HepG2 (cell line): Measurements from ENCODE around the gene CACNA1D. TPM values are rescaled to one million over a fixed set of nuclear protein-coding genes. Genes with fewer than 3 reads are reported as not detected.

Experiments used
- ATAC-seq: fragments of 200-7000 bp; cut with Tn5 transposase; 3 replicates; pipeline ENCODE4 v1.9.1; 2020; ENCODE audit warnings: mild to moderate bottlenecking, moderate library complexity
- BruUV-seq: library from RNA; stranded (reverse); fragments of 400-500 nt; replicated peaks from 2 replicates; lab custom pipeline; 2021; lab: Mats Ljungman, UMichigan
- CTCF ChIA-PET: fragments of 300-600 bp; formaldehyde crosslinking; extraction: SDS; loops from one replicate; lab custom pipeline; 2021; ENCODE audit warnings: low total read pairs, inconsistent platforms, low intra/inter-chr PET ratio; lab: Yijun Ruan, JAX
- POLR2A ChIA-PET: fragments of 350-600 bp; sonication (Branson Sonifier 250); formaldehyde crosslinking; loops from one replicate; lab custom pipeline; 2020; ENCODE audit warnings: antibody characterized with exemption, inconsistent platforms; lab: Yijun Ruan, JAX
- DNase-seq: peaks from one replicate; pipeline ENCODE4 v3.0.0-alpha.2; 2015; ENCODE audit warnings: low spot score
- FAIRE-seq: peaks from 3 replicates; lab custom pipeline; 2011; peaks lifted over from hg19 to GRCh38; lab: Jason Lieb, UNC
- H2AFZ ChIP-seq: one replicate; pipeline ENCODE4 v1.6.1; 2011; ENCODE audit warnings: low read length, inconsistent platforms
- H3K27ac ChIP-seq: fragments of 300-600 bp; 3 replicates; pipeline ENCODE4 v1.8.0; 2011; ENCODE audit warnings: mixed run types, mild to moderate bottlenecking, mixed read lengths, low read length, inconsistent platforms; ENCODE audit not compliant: insufficient read depth; ENCODE audit errors: extremely low read length
- H3K27me3 ChIP-seq, 2 experiments: fragments of 200-600 bp in 1 of 2; 2 replicates in 1 of 2; 3 replicates in 1 of 2; pipeline versions ENCODE4 v1.6.0 to v1.8.0; 2011; ENCODE audit warnings: low read length in 2 of 2, mild to moderate bottlenecking in 2 of 2, moderate library complexity in 2 of 2, inconsistent platforms in 1 of 2; ENCODE audit not compliant: insufficient read depth in 2 of 2, control insufficient read depth in 1 of 2
- H3K36me3 ChIP-seq, 2 experiments: fragments of 200-600 bp in 1 of 2; replicated peaks in 1 of 2; 2 replicates in 1 of 2; 3 replicates in 1 of 2; pipeline versions ENCODE4 v1.5.1 to v1.8.0; 2011; ENCODE audit warnings: low read length in 2 of 2, inconsistent platforms in 1 of 2; ENCODE audit not compliant: insufficient read depth in 2 of 2, control insufficient read depth in 1 of 2
- H3K4me1 ChIP-seq: 2 replicates; pipeline ENCODE4 v1.5.1; 2012; ENCODE audit warnings: low read length, inconsistent platforms; ENCODE audit not compliant: insufficient read depth
- H3K4me2 ChIP-seq: 2 replicates; pipeline ENCODE4 v1.6.0; 2011; ENCODE audit warnings: low read depth, low read length, inconsistent platforms
- H3K4me3 ChIP-seq, 3 experiments: fragments of 200-600 bp in 1 of 3; sonication (generic), shearing (Covaris generic) in 1 of 3; replicated peaks in 1 of 3; 2 replicates each; pipeline ENCODE4 v1.5.1; 2011 to 2016; ENCODE audit warnings: low read length in 3 of 3, inconsistent platforms in 2 of 3, low read depth in 2 of 3, mild to moderate bottlenecking in 2 of 3, control low read depth in 1 of 3, mixed read lengths in 1 of 3; ENCODE audit not compliant: insufficient read depth in 1 of 3
- H3K79me2 ChIP-seq: one replicate; pipeline ENCODE4 v1.6.1; 2011; ENCODE audit warnings: low read length, inconsistent platforms; ENCODE audit not compliant: insufficient read depth
- H3K9ac ChIP-seq: 2 replicates; pipeline ENCODE4 v1.6.0; 2011; ENCODE audit warnings: mild to moderate bottlenecking, low read depth, low read length, inconsistent platforms; ENCODE audit not compliant: insufficient read depth
- H3K9me3 ChIP-seq: 2 replicates; pipeline ENCODE4 v1.5.1; 2012; ENCODE audit warnings: mild to moderate bottlenecking, low read length
- H4K20me1 ChIP-seq: 2 replicates; pipeline ENCODE4 v1.6.0; 2011; ENCODE audit warnings: inconsistent platforms, mild to moderate bottlenecking, low read length, moderate library complexity; ENCODE audit not compliant: insufficient read depth
- ARID3A ChIP-seq: IDR thresholded peaks from 2 replicates; pipeline ENCODE4 v1.6.1; 2012; ENCODE audit warnings: low read depth, low read length, improper control_type of control experiment
- ATM ChIP-seq: fragments of 450-650 bp; IDR thresholded peaks from 2 replicates; pipeline ENCODE4 v1.7.1; 2017; ENCODE audit warnings: mild to moderate bottlenecking, borderline replicate concordance
- CHD4 ChIP-seq: fragments of 200-600 bp; sonication (generic); IDR thresholded peaks from 2 replicates; pipeline ENCODE4 v1.7.0; 2017; ENCODE audit warnings: mild to moderate bottlenecking, low read length, borderline replicate concordance
- FOSL1 ChIP-seq: sonication (generic); formaldehyde crosslinking; IDR thresholded peaks from 2 replicates; pipeline ENCODE4 v1.9.0; 2021; ENCODE audit warnings: missing genetic modification reagents, borderline replicate concordance
- KLF16 ChIP-seq, 2 experiments: sonication (generic) in 1 of 2; formaldehyde crosslinking in 1 of 2; IDR thresholded peaks; 2 replicates each; pipeline versions ENCODE4 v1.6.1 to v1.8.0; 2016 to 2023; ENCODE audit warnings: missing genetic modification reagents in 2 of 2, missing compliant biosample characterization in 1 of 2
- MAFK ChIP-seq, 2 experiments: IDR thresholded peaks in 1 of 2; conservative IDR thresholded peaks in 1 of 2; 2 replicates each; pipeline ENCODE4 v1.6.1; 2011; ENCODE audit warnings: improper control_type of control experiment in 2 of 2, low read length in 2 of 2
- NBN ChIP-seq: fragments of 450-650 bp; conservative IDR thresholded peaks from 2 replicates; pipeline ENCODE4 v1.6.1; 2017
- PHF5A ChIP-seq: IDR thresholded peaks from one replicate; pipeline ENCODE4 v1.6.1; 2018; ENCODE audit warnings: low read depth, missing genetic modification reagents; ENCODE audit not compliant: unreplicated experiment
- POGK ChIP-seq: sonication (generic); formaldehyde crosslinking; conservative IDR thresholded peaks from 2 replicates; pipeline ENCODE4 v1.8.0; 2022; ENCODE audit warnings: mild to moderate bottlenecking, moderate library complexity, missing genetic modification reagents
- TBX3 ChIP-seq: fragments of 450-650 bp; IDR thresholded peaks from 2 replicates; pipeline ENCODE4 v1.6.1; 2017; ENCODE audit warnings: antibody characterized with exemption, mild to moderate bottlenecking, inconsistent platforms, borderline replicate concordance
- ZBTB7A ChIP-seq: sonication (generic); formaldehyde crosslinking; IDR thresholded peaks from 2 replicates; pipeline ENCODE4 v1.8.0; 2022; ENCODE audit warnings: mild to moderate bottlenecking, missing genetic modification reagents
- ZFP36 ChIP-seq: fragments of 150-350 bp; IDR thresholded peaks from 2 replicates; pipeline ENCODE4 v1.6.1; 2018; ENCODE audit warnings: borderline replicate concordance, low read length, low read depth; ENCODE audit not compliant: partially characterized antibody
- ZNF331 ChIP-seq: sonication (generic); formaldehyde crosslinking; IDR thresholded peaks from 2 replicates; pipeline ENCODE4 v1.4.0; 2020; ENCODE audit warnings: missing genetic modification reagents
- ZNF44 ChIP-seq: sonication (generic); formaldehyde crosslinking; IDR thresholded peaks from 2 replicates; pipeline ENCODE4 v1.5.1; 2020; ENCODE audit warnings: mild to moderate bottlenecking, missing genetic modification reagents
- WGBS: methylation state at CpG from one replicate; pipeline ENCODE4 v1.1.6; 2017; ENCODE audit warnings: low lambda C conversion rate; 5-methylcytosine and 5-hydroxymethylcytosine counted together
- in situ Hi-C: cut with HindIII; loops from 2 replicates; pipeline ENCODE4 v1.10.0; 2017; ENCODE audit warnings: low pct_unique_long_range_greater_than_20kb; ENCODE audit not compliant: extremely low pct_ligation_motif_present
- intact Hi-C: fragments of 100-400 bp; cut with micrococcal nuclease; formaldehyde crosslinking; loops from one replicate; pipeline ENCODE4 v1.10.0; 2022; ENCODE audit not compliant: unreplicated experiment
- polyA plus RNA-seq, 8 experiments: library from polyadenylated mRNA; depleted of rRNA in 3 of 8; stranded (reverse) in 7 of 8; unstranded in 1 of 8; fragments of >200 nt; fragmentation: Illumina TruSeq in 4 of 8; extraction: Trizol in 4 of 8; gene quantifications; 2 replicates each; pipeline versions ENCODE4 v1.2.1 to v1.2.3, GENCODE V29; 2011 to 2016; ENCODE audit warnings: low read depth in 4 of 8, missing spikeins in 1 of 8, mixed read lengths in 1 of 8; ENCODE audit not compliant: insufficient read depth in 1 of 8
- total RNA-seq, 5 experiments: library from RNA; depleted of rRNA; stranded (reverse); fragments of >200 nt; fragmentation: Illumina TruSeq; extraction: Trizol; gene quantifications; 2 replicates each; pipeline ENCODE4 v1.2.3, GENCODE V29; 2016; ENCODE audit warnings: low read depth in 1 of 5

The CACNA1D gene
- total and polyA plus RNA-seq, 2 of the 13 experiments (the other 11 are each of a cell fraction or from before 2014, with no cell fraction given): 0.26 to 0.38 TPM

GRCh38 chr3:53545310-53545995, 51.0 kb downstream of the CACNA1D start:
- peaks cover 0 to 2% of the 10 kb centered on the region in 2 experiments; a peak in 1 of 5 replicates for H3K27me3 ChIP-seq
- POLR2A ChIA-PET: no interaction called here

More at GRCh38 chr3:53545310-53545995, 51.0 kb downstream of the CACNA1D start:
- WGBS: 45% methylated on average over 9 of the region's 10 CpGs
- no peak overlapping the region for H3K4me3 ChIP-seq
- CTCF ChIA-PET: no interaction called here
- no TSS peak for BruUV-seq
- no peaks in the 10 kb centered on the region for H3K36me3 ChIP-seq
- H3K4me2 ChIP-seq: no peak overlapping the region
- no peak overlapping the region for H3K9ac ChIP-seq
- H3K79me2 ChIP-seq: no peaks in the 10 kb centered on the region
- H3K27ac ChIP-seq: no peak overlapping the region
- ATAC-seq: no peak
- TF ChIP-seq NBN: no peak
- no peak for TF ChIP-seq ZNF331 (CRISPR knock-in tag)
- no peak for TF ChIP-seq ATM
- no peak for TF ChIP-seq ZNF44
- no peak for TF ChIP-seq ZBTB7A (CRISPR knock-in tag)
- TF ChIP-seq TBX3: no peak
- no peak for TF ChIP-seq ARID3A
- no peak for TF ChIP-seq MAFK (conservative IDR thresholded peaks at IDR 0.05 in 1 of 2, IDR thresholded peaks at IDR 0.05 in 1 of 2; ENCODE audit: low read length in 2 of 2)
- no peak for TF ChIP-seq ZFP36
- TF ChIP-seq FOSL1 (CRISPR knock-in tag): no peak
- no peak for TF ChIP-seq PHF5A
- TF ChIP-seq POGK: no peak
- no peak for TF ChIP-seq CHD4
- TF ChIP-seq KLF16 (CRISPR knock-in tag; IDR thresholded peaks at IDR 0.05): no peak
- TF ChIP-seq, all 625 proteins: peak for 0
- no peaks in the 10 kb centered on the region for H4K20me1 ChIP-seq
- no peak overlapping the region for H2AFZ ChIP-seq
- in situ Hi-C loops (no loop called here), intact Hi-C loops (no loop called here)
- FAIRE-seq: no peak
- H3K4me1 ChIP-seq: no peaks in the 10 kb centered on the region
- H3K9me3 ChIP-seq: no peaks in the 10 kb centered on the region
- DNase-seq: no peak
